T-helper 2 cell treated with Interferon-gamma antibody and Interleukin-4, amounts not matched to agents 5 μg/mL and 100 μg/mL, for 36 hours (primary cell): ENCODE measurements around the gene AMHR2.
"Not testable (repeated sequence)": the region's sequence is repeated elsewhere in the genome, so short reads cannot be mapped to it uniquely, and the experiment has no call there.

ENCODE experiments used
- DNase-seq: peaks from one replicate; pipeline ENCODE4 v3.0.0; 2021; ENCODE audit warnings: low spot score
- H3K27ac Mint-ChIP-seq: one replicate; pipeline ENCODE4 v1.8.0; 2021; ENCODE audit warnings: mild to moderate bottlenecking, mixed read lengths
- H3K27me3 Mint-ChIP-seq: one replicate; pipeline ENCODE4 v1.8.0; 2021; ENCODE audit warnings: low read depth, mixed read lengths
- H3K36me3 Mint-ChIP-seq: one replicate; pipeline ENCODE4 v1.8.0; 2021; ENCODE audit warnings: low read depth, mixed read lengths
- H3K4me1 Mint-ChIP-seq: one replicate; pipeline ENCODE4 v1.8.0; 2021; ENCODE audit warnings: low read depth, mixed read lengths
- H3K4me3 Mint-ChIP-seq: one replicate; pipeline ENCODE4 v1.8.0; 2022; ENCODE audit warnings: mild to moderate bottlenecking, moderate library complexity, mixed read lengths
- H3K9me3 Mint-ChIP-seq: one replicate; pipeline ENCODE4 v1.8.0; 2021; ENCODE audit warnings: mixed read lengths

Gene AMHR2

DNA sequence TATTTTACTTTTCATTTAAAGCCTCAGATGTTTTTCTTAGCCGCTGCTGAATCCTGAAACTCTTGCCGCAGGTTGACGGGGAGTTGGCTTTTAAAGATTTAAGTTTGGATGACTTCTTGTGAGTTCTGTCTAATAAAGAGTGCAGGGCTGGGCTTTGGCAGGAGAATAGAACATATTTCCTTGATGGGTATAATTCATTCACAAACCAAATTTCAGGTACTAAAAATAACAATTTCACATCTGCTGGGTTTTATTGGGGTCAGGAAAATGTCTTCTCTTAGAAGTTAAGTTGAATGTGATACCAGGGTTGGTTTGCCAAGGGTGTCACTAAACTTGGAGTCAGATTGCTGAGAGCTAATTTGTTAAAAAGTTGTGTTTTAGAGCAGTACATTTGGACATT, 34.0 kb upstream of the AMHR2 start:
- Mint-ChIP-seq H3K4me1 (peaks cover 35% of the 10 kb centered on the region), H3K27ac (peak overlapping the region; percentile 24), H3K27me3 (no peaks in the 10 kb centered on the region), H3K9me3 (no peaks in the 10 kb centered on the region), H3K36me3 (peaks cover 34% of the 10 kb centered on the region), H3K4me3 (peak overlapping the region; percentile 63)
- no peak for DNase-seq

GRCh38 chr12:53391724-53392123, 31.9 kb upstream of the AMHR2 start:
- H3K4me1 Mint-ChIP-seq: peaks cover 34% of the 10 kb centered on the region
- no peaks in the 10 kb centered on the region for H3K27me3 Mint-ChIP-seq
- H3K9me3 Mint-ChIP-seq: no peaks in the 10 kb centered on the region
- H3K36me3 Mint-ChIP-seq: peaks cover 31% of the 10 kb centered on the region
- no peak for DNase-seq
- H3K27ac Mint-ChIP-seq: peak overlapping the region; percentile 49
- no peak overlapping the region for H3K4me3 Mint-ChIP-seq

- Mint-ChIP-seq H3K9me3 (no peaks in the 10 kb centered on the region), H3K27ac (no peak overlapping the region), H3K36me3 (peaks cover 17% of the 10 kb centered on the region), H3K27me3 (no peaks in the 10 kb centered on the region), H3K4me1 (peaks cover 5% of the 10 kb centered on the region), H3K4me3 (no peak overlapping the region)
- DNase-seq: no peak
Observed at GRCh38 chr12:53399896-53400295, 23.8 kb upstream of the AMHR2 start.

- not testable (repeated sequence) for H3K27ac Mint-ChIP-seq, H3K4me3 Mint-ChIP-seq, H3K4me1 Mint-ChIP-seq, DNase-seq, H3K27me3 Mint-ChIP-seq, H3K9me3 Mint-ChIP-seq
- H3K36me3 Mint-ChIP-seq: peaks cover 24% of the 10 kb centered on the region
Observed at GRCh38 chr12:53402351-53402750, 21.3 kb upstream of the AMHR2 start.

DNA sequence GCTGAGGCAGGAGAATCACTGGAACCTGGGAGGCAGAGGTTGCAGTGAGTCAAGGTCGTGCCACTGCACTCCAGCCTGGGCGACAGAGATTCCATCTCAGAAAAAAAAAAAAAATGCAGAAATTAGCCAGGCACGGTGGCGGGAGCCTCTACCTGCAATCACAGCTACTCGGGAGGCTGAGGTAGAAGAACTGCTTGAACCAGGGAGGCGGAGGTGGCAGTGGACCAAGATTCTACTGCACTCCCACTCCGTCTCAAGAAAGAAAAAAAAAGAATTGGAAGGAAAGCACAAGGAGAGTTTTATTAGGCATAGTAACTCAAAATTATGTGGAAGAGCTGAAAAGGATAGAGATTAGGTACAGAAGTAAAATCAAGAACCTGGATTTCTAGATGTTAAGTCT, 20.8 kb upstream of the AMHR2 start:
- Mint-ChIP-seq H3K27ac (no peak overlapping the region), H3K36me3 (peaks cover 23% of the 10 kb centered on the region), H3K4me3 (no peak overlapping the region), H3K4me1 (peaks cover under 1% of the 10 kb centered on the region), H3K9me3 (no peaks in the 10 kb centered on the region), H3K27me3 (no peaks in the 10 kb centered on the region)
- no peak for DNase-seq

DNA sequence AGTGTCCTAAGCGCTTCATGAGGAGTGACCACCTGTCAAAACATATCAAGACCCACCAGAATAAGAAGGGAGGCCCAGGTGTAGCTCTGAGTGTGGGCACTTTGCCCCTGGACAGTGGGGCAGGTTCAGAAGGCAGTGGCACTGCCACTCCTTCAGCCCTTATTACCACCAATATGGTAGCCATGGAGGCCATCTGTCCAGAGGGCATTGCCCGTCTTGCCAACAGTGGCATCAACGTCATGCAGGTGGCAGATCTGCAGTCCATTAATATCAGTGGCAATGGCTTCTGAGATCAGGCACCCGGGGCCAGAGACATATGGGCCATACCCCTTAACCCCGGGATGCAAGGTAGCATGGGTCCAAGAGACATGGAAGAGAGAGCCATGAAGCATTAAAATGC, 12.7 kb upstream of the AMHR2 start:
- H3K27ac Mint-ChIP-seq: no peak overlapping the region
- no peaks in the 10 kb centered on the region for H3K9me3 Mint-ChIP-seq
- no peak overlapping the region for H3K4me3 Mint-ChIP-seq
- no peak for DNase-seq
- H3K4me1 Mint-ChIP-seq: peaks cover 18% of the 10 kb centered on the region
- H3K27me3 Mint-ChIP-seq: no peaks in the 10 kb centered on the region
- peaks cover 36% of the 10 kb centered on the region for H3K36me3 Mint-ChIP-seq

DNA sequence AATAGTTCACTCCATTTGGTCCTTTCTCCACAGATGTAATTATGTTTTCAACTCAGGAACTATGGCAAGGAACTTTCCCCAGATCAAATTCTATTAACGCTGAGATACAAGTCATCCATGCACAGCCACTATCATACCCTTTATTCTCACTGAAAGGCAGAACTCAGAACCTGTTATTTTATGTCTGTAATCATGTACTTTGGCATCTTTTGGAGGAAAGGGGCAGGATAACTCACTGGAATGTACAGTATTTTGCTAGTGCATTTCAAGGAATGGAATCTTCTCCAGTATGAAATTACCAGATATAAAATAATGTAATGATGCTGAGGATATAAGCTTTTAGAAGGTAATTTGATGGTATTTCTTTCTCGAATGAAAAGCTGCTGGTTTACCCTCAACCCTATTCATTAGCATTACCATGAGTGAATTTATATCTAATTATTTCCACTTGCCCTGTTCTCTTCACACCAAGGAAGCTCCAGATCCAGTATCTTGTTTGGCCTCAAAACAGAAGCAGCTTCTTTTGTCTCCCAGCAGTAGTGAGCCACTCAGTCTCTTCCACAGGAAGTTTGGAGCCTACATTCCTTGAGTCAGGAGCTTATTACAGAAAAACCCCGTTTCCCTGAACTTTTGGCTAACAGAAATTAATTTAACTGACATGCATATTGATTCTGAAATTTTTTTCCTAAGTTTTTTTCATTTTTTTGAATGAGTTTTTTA, 10.0 kb upstream of the AMHR2 start:
- DNase-seq: no peak
- no peak overlapping the region for H3K4me3 Mint-ChIP-seq
- H3K4me1 Mint-ChIP-seq: peaks cover 21% of the 10 kb centered on the region

GRCh38 chr12:53414756-53415417, 8.8 kb upstream of the AMHR2 start:
- Mint-ChIP-seq H3K36me3 (peaks cover 23% of the 10 kb centered on the region), H3K4me3 (no peak overlapping the region), H3K27ac (no peak overlapping the region), H3K27me3 (no peaks in the 10 kb centered on the region), H3K4me1 (peaks cover 25% of the 10 kb centered on the region), H3K9me3 (no peaks in the 10 kb centered on the region)
- DNase-seq: no peak

More for the DNA sequence above, 10.0 kb upstream of the AMHR2 start:
- Mint-ChIP-seq H3K27ac (no peak overlapping the region), H3K9me3 (no peaks in the 10 kb centered on the region), H3K27me3 (no peaks in the 10 kb centered on the region), H3K36me3 (peaks cover 29% of the 10 kb centered on the region)

DNA sequence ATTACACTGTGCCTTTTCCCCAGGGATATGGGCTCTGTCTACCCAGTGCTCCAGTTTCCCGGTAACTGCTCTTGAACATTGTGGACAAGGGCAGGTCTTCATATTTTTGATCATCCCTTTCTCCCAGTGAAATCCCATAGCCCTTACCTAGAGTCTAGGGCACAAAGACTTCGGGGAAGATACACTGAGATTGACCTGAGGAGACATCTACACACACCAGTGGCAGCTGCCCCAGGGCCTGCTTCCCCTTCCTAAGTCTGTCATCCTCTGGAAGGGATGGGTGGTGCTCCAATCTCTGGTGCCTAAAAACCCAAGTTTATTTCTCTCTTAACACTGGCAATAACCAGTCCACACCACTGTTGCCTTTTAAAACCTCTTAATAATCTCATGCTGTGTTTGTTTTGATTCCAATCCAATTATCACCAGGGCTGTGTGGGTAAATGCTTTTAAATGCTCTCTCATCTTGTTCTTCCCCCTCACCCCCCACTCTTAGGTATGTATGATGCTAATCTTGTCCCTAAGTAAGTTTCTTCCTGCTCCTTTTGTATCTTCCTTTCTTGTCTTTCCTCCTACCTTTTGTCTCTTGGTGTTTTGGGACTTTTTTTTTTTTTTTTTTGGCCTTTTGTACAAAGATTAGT, 7.8 kb upstream of the AMHR2 start:
- H3K4me3 Mint-ChIP-seq, H3K9me3 Mint-ChIP-seq, H3K27me3 Mint-ChIP-seq, H3K27ac Mint-ChIP-seq, DNase-seq: not testable (repeated sequence)
- peaks cover 25% of the 10 kb centered on the region for H3K4me1 Mint-ChIP-seq
- peaks cover 17% of the 10 kb centered on the region for H3K36me3 Mint-ChIP-seq

DNA sequence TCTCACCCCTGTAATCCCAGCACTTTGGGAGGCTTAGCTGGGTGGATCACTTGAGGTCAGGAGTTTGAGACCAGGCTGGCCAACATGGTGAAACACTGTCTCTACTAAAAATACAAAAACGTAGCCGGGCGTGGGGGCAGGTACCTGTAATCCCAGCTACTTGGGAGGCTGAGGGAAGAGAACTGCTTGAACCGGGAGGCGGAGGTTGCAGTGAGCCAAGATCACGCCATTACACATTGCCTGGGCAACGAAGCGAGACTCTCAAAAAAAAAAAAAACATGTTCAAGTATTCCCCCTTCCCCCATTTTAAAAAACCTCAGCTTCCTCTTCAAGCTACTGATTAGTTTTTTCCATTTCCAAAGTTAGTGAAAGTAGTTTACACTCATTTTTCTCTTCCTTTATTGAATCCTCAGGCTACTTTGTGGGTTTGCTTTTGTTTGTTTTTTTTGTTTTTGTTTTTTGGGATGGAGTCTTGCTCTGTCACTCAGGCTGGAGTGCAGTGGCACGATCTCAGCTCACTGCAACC, 6.3 kb upstream of the AMHR2 start:
- H3K9me3 Mint-ChIP-seq, H3K36me3 Mint-ChIP-seq, DNase-seq, H3K4me3 Mint-ChIP-seq, H3K27me3 Mint-ChIP-seq: not testable (repeated sequence)
- Mint-ChIP-seq H3K27ac (peak overlapping the region; percentile 74), H3K4me1 (peaks cover 23% of the 10 kb centered on the region)

DNA sequence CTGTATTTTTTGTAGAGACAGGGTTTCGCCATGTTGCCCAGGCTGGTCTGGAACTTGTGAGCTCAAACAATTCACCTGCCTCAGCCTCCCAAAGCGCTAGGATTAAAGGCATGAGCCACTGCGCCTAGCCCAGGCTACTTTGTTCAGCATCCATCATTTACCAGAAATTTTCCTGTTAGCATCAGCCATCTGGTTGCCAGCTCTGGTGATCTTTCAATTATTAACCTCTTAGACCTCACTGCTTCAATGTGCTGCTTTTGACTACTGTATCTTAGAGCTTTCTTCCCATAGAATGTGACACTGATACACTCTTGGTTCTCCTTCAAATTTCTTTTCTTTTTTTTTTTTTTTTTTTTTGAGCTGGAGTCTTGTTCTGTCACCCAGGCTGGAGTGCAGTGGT, 5.4 kb upstream of the AMHR2 start:
- no peak for DNase-seq
- Mint-ChIP-seq H3K9me3 (no peaks in the 10 kb centered on the region), H3K27me3 (no peaks in the 10 kb centered on the region), H3K27ac (no peak overlapping the region), H3K4me1 (peaks cover 15% of the 10 kb centered on the region), H3K36me3 (peaks cover 2% of the 10 kb centered on the region), H3K4me3 (no peak overlapping the region)

DNA sequence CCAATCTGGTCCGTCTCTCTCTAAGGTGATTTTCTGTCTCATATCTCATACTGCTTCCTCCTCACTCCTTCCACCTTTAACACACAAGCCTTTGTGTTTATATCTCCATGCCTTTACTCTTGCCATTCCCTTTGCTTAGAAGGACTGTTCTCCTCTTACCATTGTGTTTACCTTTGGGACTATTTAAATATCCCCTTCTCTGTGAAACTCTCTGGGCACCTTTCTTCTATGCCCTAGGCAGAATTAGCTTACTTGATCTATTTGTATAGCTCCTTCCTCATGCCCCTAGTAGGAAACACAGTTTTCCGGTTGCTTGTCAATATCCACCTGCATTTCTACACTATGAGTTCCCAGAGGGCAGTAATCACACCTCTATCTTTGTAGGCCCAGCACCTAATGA, 3.9 kb upstream of the AMHR2 start:
- Mint-ChIP-seq H3K36me3 (no peaks in the 10 kb centered on the region), H3K27ac (peak overlapping the region; percentile 7), H3K4me3 (no peak overlapping the region), H3K4me1 (peaks cover 13% of the 10 kb centered on the region), H3K9me3 (no peaks in the 10 kb centered on the region), H3K27me3 (no peaks in the 10 kb centered on the region)
- DNase-seq: no peak

GRCh38 chr12:53422247-53422646, 1.4 kb upstream of the AMHR2 start:
- not testable (repeated sequence) for H3K9me3 Mint-ChIP-seq, DNase-seq, H3K27me3 Mint-ChIP-seq, H3K4me3 Mint-ChIP-seq, H3K36me3 Mint-ChIP-seq, H3K27ac Mint-ChIP-seq
- H3K4me1 Mint-ChIP-seq: peaks cover 13% of the 10 kb centered on the region
